ENCODE results near the gene RBM15B. TPM values are rescaled to one million over a fixed set of nuclear protein-coding genes. Genes with fewer than 3 reads are reported as not detected.

Gene RBM15B, protein sequence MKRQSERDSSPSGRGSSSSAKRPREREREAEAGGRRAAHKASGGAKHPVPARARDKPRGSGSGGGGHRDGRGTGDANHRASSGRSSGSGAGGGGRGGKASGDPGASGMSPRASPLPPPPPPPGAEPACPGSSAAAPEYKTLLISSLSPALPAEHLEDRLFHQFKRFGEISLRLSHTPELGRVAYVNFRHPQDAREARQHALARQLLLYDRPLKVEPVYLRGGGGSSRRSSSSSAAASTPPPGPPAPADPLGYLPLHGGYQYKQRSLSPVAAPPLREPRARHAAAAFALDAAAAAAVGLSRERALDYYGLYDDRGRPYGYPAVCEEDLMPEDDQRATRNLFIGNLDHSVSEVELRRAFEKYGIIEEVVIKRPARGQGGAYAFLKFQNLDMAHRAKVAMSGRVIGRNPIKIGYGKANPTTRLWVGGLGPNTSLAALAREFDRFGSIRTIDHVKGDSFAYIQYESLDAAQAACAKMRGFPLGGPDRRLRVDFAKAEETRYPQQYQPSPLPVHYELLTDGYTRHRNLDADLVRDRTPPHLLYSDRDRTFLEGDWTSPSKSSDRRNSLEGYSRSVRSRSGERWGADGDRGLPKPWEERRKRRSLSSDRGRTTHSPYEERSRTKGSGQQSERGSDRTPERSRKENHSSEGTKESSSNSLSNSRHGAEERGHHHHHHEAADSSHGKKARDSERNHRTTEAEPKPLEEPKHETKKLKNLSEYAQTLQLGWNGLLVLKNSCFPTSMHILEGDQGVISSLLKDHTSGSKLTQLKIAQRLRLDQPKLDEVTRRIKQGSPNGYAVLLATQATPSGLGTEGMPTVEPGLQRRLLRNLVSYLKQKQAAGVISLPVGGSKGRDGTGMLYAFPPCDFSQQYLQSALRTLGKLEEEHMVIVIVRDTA
- total RNA-seq (2022) (32.3 and 33.7 TPM in 2 replicates), Bru-seq, nascent RNA (percentile 87 among the genes with signal in this experiment), BruChase-seq, experiment 1, labeled RNA remaining after a 2-hour chase (percentile 96 among the genes with signal in this experiment), BruChase-seq, experiment 2, labeled RNA remaining after a 6-hour chase (percentile 95 among the genes with signal in this experiment)
- long read RNA-seq, full-length matches to known transcripts: 193 of 193 reads
- long read RNA-seq, partial matches to known transcripts: 0 of 193 reads
- long read RNA-seq, other reads (novel, unspliced or antisense): 0 of 193 reads

DNA sequence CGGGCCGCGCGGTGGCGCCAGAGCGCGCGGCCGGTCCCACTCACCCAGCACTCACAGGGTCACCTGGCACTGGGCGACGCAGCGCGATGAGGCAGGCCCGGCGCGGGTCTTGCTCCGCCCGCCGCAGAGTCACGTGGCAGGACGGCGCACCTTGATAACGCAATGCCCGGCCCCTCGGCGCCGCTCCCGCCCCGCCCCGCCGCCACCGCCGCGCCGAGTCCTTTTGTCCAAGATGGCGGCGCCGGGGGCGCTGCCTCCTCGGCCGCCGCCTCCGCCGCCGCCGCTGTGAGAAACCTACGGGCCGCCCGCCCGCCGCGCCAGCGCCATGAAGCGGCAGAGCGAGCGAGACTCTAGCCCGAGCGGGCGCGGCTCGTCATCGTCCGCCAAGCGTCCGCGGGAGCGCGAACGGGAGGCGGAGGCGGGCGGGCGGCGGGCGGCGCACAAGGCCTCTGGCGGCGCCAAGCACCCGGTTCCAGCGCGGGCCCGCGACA is at the start of gene RBM15B:
Gene RBM15B (plus strand): TSS at position 211 of the 491 bp plus-strand sequence. CDS start 115 bp downstream, at position 326.
- BruUV-seq (replicated peaks): no TSS peak
- H3K4me1 Mint-ChIP-seq (ENCODE audit: low read depth, unreplicated experiment): peaks cover 34% of the 10 kb centered on the region
- peaks cover 85% of the 10 kb centered on the region for H3K36me3 Mint-ChIP-seq (ENCODE audit: insufficient read depth, unreplicated experiment)
- H3K9me3 ChIP-seq: no peaks in the 10 kb centered on the region
- peak within 1 kb of the TSS; percentile 57 for H3K27ac Mint-ChIP-seq (ENCODE audit: unreplicated experiment)
- DNase-seq: peak; percentile 97 to 98
- POLR2A ChIA-PET: no interaction called here
- H3K27me3 ChIP-seq (replicated peaks; ENCODE audit: control insufficient read depth, insufficient read depth, low read length): no peaks in the 10 kb centered on the region
- peak within 1 kb of the TSS; percentile 90 for H3K4me3 ChIP-seq (ENCODE audit: low read depth, low read length)
- intact Hi-C loops (cut with micrococcal nuclease; ENCODE audit: unreplicated experiment): loop anchor here (1.0 to 5.0 kb wide), 2 partner anchors 43 to 291 kb away; no protein-coding TSS in a partner anchor
- peak within 1 kb of the TSS; percentile 74 for H3K4me3 Mint-ChIP-seq (ENCODE audit: unreplicated experiment)
- TF ChIP-seq CTCF (IDR thresholded peaks at IDR 0.05; ENCODE audit: insufficient read depth in 1 of 2, low read depth in 1 of 2, low read length in 1 of 2, severe bottlenecking in 1 of 2, unreplicated experiment in 1 of 2): peak in 1 of 2 experiments; percentile 87
- peaks cover 51% of the 10 kb centered on the region for H3K4me1 ChIP-seq
- CTCF ChIA-PET: interaction anchor here (0.5 kb wide), 1 partner anchor 1514 kb away, joined by 6 read pairs; no protein-coding TSS in a partner anchor
- H3K36me3 ChIP-seq (ENCODE audit: control insufficient read depth, insufficient read depth, low read length): peaks cover 5% of the 10 kb centered on the region
- H3K27me3 Mint-ChIP-seq (ENCODE audit: insufficient read depth, unreplicated experiment): no peaks in the 10 kb centered on the region
- H3K9me3 Mint-ChIP-seq (ENCODE audit: unreplicated experiment): no peaks in the 10 kb centered on the region

DNA sequence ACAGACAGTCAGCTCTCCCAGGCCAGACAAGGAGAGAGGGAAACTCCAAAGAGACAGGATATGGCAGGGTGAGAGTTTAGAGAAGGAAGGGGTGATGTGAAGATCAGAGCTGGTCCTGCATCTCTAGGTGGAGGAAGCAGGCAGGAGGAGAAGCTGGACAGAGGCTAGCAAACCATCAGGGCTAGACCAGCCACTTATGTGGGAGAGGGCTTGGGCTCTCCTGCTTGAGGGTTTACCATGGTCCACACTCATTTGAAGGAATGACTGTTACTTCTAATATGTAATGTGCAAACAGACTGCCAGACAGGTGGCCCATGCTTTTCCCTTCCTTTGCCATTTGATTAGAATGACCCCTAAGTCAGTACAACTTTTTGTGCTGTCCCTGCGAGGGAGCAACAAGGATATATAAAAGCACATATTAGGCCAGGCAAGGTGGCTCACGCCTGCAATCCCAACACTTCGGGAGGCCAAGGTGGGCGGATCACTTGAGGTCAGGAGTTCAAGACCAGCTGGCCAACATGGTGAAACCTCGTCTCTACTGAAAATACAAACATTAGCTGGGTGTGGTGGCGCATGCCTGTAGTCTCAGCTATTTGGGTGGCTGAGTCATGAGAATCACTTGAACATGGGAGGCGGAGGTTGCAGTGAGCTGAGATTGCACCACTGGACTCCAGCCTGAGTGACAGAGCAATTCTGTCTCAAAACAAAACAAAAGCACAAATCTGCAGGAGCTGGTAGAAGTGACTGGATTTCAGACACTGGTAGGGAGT is 47.0 kb upstream of the RBM15B start:
- Histone ChIP-seq H3K9me3 (no peaks in the 10 kb centered on the region), H3K27me3 (replicated peaks; ENCODE audit: control insufficient read depth, insufficient read depth, low read length) (no peaks in the 10 kb centered on the region), H3K36me3 (ENCODE audit: control insufficient read depth, insufficient read depth, low read length) (no peaks in the 10 kb centered on the region), H3K4me1 (peaks cover 12% of the 10 kb centered on the region), H3K4me3 (ENCODE audit: low read depth, low read length) (no peak overlapping the region)
- CTCF ChIA-PET: no interaction called here
- DNase-seq: peak in 1 of 2 experiments; percentile 5
- H3K36me3 Mint-ChIP-seq (ENCODE audit: insufficient read depth, unreplicated experiment): no peaks in the 10 kb centered on the region
- TF ChIP-seq CTCF (IDR thresholded peaks at IDR 0.05; ENCODE audit: insufficient read depth in 1 of 2, low read depth in 1 of 2, low read length in 1 of 2, severe bottlenecking in 1 of 2, unreplicated experiment in 1 of 2): no peak
- peaks cover 10% of the 10 kb centered on the region for H3K4me1 Mint-ChIP-seq (ENCODE audit: low read depth, unreplicated experiment)
- POLR2A ChIA-PET: no interaction called here
- H3K27ac Mint-ChIP-seq (ENCODE audit: unreplicated experiment): no peak overlapping the region
- H3K4me3 Mint-ChIP-seq (ENCODE audit: unreplicated experiment): no peak overlapping the region
- BruUV-seq (replicated peaks): no TSS peak
- intact Hi-C loops (cut with micrococcal nuclease; ENCODE audit: unreplicated experiment): no loop called here
- H3K9me3 Mint-ChIP-seq (ENCODE audit: unreplicated experiment): no peaks in the 10 kb centered on the region
- H3K27me3 Mint-ChIP-seq (ENCODE audit: insufficient read depth, unreplicated experiment): no peaks in the 10 kb centered on the region
